CD4-positive, alpha-beta T cell treated with Interleukin-12 subunit alpha and Interleukin-12 subunit beta, for 1 hour (primary cell): Measurements from ENCODE around the gene COQ6.
"Not testable (repeated sequence)": the region's sequence is repeated elsewhere in the genome, so short reads cannot be mapped to it uniquely, and the experiment has no call there.

ENCODE experiments used
- DNase-seq: peaks from one replicate; pipeline ENCODE4 v3.0.0-alpha.2; 2020

COQ6 gene

DNA sequence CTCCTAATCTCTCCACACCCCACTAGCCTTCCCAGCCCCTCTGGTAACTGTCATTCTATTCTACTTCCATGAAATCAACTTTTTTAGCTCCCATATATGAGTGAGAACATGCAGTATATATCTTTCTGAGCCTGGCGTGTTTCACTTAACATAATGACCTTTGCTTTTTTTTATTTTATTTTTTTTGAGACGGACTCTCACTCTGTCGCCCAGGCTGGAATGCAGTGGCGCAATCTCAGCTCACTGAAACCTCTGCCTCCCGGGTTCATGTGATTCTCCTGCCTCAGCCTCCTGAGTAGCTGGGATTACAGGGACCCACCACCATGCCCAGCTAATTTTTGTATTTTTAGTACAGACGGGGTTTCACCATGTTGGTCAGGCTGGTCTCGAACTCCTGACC, 38.6 kb downstream of the COQ6 start:
- DNase-seq = not testable (repeated sequence)

DNA sequence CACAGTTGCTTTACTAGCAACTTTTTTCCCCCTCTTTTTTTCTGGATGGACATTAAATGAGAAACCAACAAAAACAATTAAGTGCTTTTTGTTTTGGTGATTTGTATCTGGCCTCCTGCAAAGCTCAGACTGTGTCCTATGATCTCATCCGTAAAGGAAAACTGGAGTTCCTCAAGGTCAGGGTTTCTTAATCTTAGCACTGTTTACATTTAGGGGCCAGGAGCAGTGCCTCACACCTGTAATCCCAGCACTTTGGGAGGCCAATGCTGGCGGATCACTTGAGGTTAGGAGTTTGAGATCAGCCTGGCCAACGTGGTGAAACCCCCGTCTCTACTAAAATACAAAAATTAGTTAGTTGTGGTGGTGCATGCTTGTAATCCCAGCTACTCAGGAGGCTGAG, 41.0 kb downstream of the COQ6 start:
- DNase-seq = no peak

- DNase-seq = not testable (repeated sequence)
These were observed 44.8 kb downstream of the COQ6 start for GRCh38 chr14:73994926-73995325.

GRCh38 chr14:73995977-73996378, 45.9 kb downstream of the COQ6 start:
- DNase-seq = no peak

DNA sequence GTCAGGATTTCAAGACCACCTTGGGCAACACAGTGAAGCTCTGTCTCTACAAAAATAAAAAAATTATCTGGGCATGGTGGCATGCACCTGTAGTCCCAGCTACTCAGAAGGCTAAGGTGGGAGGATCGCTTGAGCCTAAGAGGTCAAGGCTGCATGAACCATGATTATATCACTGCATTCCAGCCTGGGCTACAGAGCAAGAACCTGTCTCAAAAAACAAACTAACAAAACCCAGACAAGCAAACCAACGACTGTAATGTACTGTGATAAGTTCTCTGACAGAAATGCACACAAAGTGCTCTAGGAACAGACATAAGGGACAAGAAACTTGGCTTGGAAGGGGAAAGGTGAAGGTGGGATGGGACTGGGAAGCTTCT, 46.6 kb downstream of the COQ6 start:
- no peak for DNase-seq

- DNase-seq = no peak
These were observed 47.2 kb downstream of the COQ6 start for GRCh38 chr14:73997108-73997943.

- no peak for DNase-seq
These were observed 47.9 kb downstream of the COQ6 start for GRCh38 chr14:73997944-73998447.

DNA sequence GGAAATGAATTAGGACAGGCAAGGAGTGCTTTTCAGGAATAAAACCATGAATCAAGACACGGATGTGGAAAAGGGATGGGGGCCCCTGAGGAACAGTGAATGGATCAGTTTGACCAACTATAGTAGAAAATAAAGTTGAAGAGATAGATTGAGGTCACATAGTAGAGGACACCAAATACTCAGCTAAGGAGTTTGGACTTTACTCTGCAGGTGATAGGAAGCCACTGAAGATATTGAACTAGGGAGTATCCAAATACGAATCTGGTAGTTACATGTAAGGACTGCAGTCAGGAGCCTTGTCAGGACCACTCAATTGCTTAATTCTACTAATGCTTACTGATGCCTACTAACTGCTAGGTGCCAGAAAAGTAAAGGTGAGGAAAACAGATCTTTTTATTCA, 48.6 kb downstream of the COQ6 start:
- DNase-seq = no peak

GRCh38 chr14:74005664-74006063, 55.6 kb downstream of the COQ6 start:
- not testable (repeated sequence) for DNase-seq

DNA sequence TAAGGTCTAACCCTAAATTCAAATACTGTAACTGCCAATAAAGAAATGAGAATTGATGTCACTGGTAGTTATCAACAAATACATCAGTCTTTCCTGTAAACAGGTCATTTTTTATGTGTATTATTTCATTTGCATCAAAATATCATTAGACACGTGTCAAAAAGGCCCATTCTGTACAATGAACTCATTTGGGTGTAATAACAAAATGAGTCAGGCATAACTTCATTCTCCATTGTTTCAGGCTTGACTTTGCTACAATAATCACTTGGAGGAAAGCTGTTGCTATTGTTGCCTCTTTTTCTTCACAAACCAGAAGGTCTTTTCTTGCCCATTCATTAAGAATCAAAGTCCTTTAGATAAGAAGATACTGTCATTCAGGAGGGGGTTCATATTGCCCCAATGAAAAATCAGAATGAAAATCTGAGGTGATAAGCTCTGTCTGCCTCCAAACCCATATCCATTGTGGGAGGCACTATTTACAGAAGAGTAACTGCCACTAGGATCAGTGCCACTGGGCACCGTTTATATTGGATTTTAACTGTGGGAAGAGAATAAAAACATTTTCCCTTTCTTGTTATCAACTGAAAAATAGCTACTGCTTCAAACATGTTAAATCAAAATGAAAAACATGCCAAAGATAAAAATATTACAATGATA, 58.9 kb downstream of the COQ6 start:
- DNase-seq = no peak
